ENCODE measurements around the gene HEYL.
"Not testable (repeated sequence)": the region's sequence is repeated elsewhere in the genome, so short reads cannot be mapped to it uniquely, and the experiment has no call there.

Gene HEYL

GRCh38 chr1:39635871-39636210, 3.6 kb downstream of the HEYL start:
- no peak for ATAC-seq

- no peak for ATAC-seq
These were observed 4.1 kb downstream of the HEYL start for GRCh38 chr1:39635205-39635870.

GRCh38 chr1:39633422-39633821, 6.0 kb downstream of the HEYL start:
- no peak for ATAC-seq

GRCh38 chr1:39632682-39633417, 6.6 kb downstream of the HEYL start:
- no peak for ATAC-seq

GRCh38 chr1:39632323-39632681, 7.1 kb downstream of the HEYL start:
- no peak for ATAC-seq

- peak; percentile 53 to 78 for ATAC-seq
These were observed 7.8 kb downstream of the HEYL start for GRCh38 chr1:39631361-39632322.

- ATAC-seq: peak in 1 of 2 donors; percentile 14
These were observed 10.6 kb downstream of the HEYL start for GRCh38 chr1:39628807-39629350.

- ATAC-seq: no peak
These were observed 12.8 kb downstream of the HEYL start for GRCh38 chr1:39626646-39627045.

GRCh38 chr1:39625462-39626273, 13.8 kb downstream of the HEYL start:
- ATAC-seq: no peak

- no peak for ATAC-seq
These were observed 14.4 kb downstream of the HEYL start for GRCh38 chr1:39625009-39625408.

- no peak for ATAC-seq
These were observed 16.4 kb downstream of the HEYL start for GRCh38 chr1:39623053-39623452.

- ATAC-seq: no peak
These were observed 17.0 kb downstream of the HEYL start for GRCh38 chr1:39622427-39622826.

GRCh38 chr1:39620659-39621165, 18.7 kb downstream of the HEYL start:
- ATAC-seq: no peak

GRCh38 chr1:39617488-39618049, 21.9 kb downstream of the HEYL start:
- no peak for ATAC-seq

- no peak for ATAC-seq
These were observed 24.3 kb downstream of the HEYL start for GRCh38 chr1:39615086-39615673.

- no peak for ATAC-seq
These were observed 25.0 kb downstream of the HEYL start for GRCh38 chr1:39614488-39614887.

GRCh38 chr1:39613250-39613649, 26.2 kb downstream of the HEYL start:
- ATAC-seq: no peak

GRCh38 chr1:39609618-39610331, 29.7 kb downstream of the HEYL start:
- ATAC-seq: peak; percentile 86 to 94

GRCh38 chr1:39608921-39609320, 30.5 kb downstream of the HEYL start:
- ATAC-seq: no peak

GRCh38 chr1:39603677-39604076, 35.8 kb downstream of the HEYL start:
- ATAC-seq: not testable (repeated sequence)
